G401 (cell line): Measurements from ENCODE around the gene MAPK4. TPM values are rescaled to one million over a fixed set of nuclear protein-coding genes. Genes with fewer than 3 reads are reported as not detected.

Source experiments
- DNase-seq: peaks from one replicate; pipeline ENCODE4 v3.0.0-alpha.2; 2015; ENCODE audit warnings: low spot score
- in situ Hi-C: cut with HindIII; loops from 2 replicates; pipeline ENCODE4 v1.10.0; 2016; ENCODE audit warnings: low sequenced_read_pairs, mixed read lengths
- total RNA-seq: library from RNA; depleted of rRNA; stranded (reverse); fragments of >200 nt; shearing (Covaris generic); gene quantifications from 2 replicates; pipeline ENCODE4 v1.2.3, GENCODE V29; 2014

MAPK4 gene
- total RNA-seq, 1 experiment from 2014 or later, result not detected

DNA sequence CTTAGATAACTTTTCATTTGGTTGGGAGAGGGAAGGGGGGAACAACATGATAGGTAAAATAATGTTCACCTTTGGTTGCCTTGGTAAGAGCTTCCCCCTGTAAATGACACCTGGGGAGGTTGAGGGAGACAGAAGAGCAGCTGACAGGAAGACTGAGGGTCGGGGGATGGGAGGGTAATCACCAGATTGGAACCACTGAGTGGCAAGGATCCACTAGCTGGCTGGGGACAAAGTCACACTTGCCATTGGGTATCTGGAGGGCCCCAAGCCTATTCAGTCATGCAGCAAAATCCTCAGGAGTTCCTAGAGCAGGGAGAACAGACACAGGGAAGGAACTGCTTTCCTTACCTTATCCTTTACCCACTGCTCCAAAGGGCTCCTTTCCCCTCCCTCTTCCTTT is 84.3 kb downstream of the MAPK4 start:
- no peak for DNase-seq
- in situ Hi-C loops, result no loop called here

DNA sequence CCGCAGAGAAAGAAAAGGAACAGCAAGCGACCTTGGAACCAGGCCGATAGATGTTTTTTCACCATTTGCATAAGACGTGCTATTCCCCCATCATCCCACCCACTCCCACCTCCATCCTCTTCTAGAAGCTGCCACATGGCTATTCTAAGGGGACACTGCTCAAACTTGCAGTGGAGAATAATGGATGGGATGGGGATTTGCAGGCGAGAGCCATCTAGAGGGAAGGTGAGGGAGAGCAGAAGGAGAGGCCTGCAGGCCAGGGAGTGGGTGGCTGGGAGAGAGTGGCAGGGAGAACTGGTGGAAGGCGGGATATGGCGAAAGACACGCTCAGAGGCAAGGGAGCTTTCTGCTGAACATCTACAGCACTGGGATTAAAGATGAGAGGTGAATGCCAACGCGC is 84.9 kb downstream of the MAPK4 start:
- in situ Hi-C loops, result no loop called here
- DNase-seq, result peak; percentile 38

DNA sequence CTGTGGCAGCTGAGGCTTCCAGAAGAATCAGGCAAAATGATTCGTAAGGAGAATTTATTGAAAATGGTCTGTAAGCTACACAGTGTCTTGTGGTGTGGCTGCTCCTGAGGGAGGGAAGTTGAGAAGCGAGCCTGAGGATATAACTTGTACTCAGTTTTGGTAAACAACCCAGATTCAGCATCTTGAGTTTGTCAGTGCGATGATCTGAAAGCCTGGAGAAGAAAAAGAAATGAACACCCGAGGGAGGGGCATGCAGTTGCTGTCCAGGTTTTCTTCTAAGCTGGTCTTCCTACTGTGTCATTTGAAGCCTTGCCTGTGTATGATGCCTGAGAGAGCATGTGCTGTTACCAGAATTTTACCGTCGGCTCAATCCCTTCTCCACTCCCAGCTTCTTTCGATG is 87.3 kb downstream of the MAPK4 start:
- in situ Hi-C loops, result no loop called here
- DNase-seq, result no peak

DNA sequence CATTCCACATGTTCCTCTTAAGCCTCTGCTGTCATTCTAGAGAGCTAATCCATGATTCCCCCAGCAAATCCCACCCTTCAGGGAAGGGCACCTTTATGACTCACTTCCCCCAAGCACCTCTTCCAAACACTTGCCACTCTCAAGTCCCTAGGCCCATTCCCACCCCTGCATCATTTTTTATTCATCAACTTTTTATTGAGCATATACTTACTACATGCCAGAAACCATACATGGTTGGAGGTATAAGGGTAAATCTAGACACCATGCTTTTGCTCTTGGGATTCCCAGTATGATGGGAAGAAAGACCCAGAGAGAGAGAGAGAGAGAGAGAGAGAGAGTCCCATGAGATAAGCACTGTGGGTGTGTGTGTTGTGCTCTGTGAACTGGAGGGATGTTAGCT is 87.9 kb downstream of the MAPK4 start:
- in situ Hi-C loops, result no loop called here
- no peak for DNase-seq

DNA sequence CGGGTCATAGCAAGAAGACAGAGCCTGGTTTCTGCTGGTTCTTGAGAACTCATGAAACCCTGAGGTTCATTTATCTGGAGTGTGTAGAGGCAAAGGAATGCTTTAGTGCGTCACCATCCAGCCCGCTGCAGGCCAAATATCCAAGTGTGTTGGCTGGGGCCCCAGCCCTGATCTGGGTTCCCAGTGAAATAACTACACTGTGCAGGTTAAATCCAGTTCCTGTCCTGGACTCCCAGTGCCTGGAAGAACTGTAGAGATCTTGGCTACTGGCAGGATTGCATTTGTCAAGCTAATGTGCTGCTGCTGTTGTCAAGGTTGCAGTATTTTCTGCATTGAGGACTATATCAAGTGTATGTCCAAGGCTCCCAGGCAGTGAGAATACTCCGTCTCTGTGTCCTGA is 89.9 kb downstream of the MAPK4 start:
- in situ Hi-C loops, result no loop called here
- DNase-seq, result peak; percentile 86

DNA sequence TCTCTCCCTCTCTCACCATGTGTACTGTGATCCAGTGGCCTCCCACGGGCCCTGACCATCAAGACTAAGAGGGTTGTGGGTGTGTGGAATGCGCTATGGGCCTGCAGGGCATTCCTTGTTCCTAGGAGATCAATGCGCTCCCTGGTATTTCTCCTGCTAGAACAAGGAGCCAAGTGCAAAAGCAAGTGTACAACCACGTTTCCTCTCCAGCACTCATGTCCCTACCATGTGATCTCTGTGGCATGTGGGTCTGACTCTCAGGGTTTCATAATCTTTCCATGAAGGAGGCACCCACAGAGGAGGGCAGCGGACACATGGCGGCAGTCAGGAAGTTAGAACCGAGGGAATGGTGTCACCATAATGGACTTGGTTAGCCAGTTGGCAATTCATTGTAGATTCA is 91.4 kb downstream of the MAPK4 start:
- no peak for DNase-seq
- in situ Hi-C loops, result no loop called here

DNA sequence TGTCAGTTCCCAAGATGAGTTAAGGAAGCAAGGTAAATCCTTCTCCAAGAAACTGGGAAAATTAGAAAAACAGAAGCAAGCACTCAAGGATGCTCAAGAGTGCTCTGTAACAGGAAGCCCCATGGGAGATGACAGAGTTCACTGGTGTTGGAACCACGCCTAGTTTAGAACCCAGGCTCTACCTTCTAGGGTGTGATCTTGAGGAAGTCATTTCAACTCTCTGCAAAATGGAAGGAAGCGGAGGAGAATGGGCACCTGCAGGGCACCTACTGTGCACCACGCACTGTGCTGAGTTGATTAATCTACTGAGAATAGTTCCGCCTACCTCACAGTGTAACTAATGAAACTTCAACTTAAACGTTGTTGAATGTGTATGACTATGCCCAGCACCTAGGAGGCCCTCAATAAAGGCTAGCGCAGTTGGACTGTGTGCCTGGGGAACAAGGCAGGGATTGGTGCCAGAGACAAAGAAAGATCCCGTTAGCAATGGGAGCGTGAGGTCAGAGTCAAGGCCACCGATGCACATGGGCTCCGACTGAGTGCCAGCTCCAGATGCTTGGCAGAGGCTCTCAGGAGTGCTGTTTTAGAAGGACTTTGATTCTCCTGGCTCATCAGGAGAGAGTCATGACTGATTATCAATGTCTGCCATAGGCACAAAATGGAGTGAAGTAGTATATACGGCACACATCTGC is 93.7 kb downstream of the MAPK4 start:
- in situ Hi-C loops, result no loop called here
- DNase-seq, result no peak

DNA sequence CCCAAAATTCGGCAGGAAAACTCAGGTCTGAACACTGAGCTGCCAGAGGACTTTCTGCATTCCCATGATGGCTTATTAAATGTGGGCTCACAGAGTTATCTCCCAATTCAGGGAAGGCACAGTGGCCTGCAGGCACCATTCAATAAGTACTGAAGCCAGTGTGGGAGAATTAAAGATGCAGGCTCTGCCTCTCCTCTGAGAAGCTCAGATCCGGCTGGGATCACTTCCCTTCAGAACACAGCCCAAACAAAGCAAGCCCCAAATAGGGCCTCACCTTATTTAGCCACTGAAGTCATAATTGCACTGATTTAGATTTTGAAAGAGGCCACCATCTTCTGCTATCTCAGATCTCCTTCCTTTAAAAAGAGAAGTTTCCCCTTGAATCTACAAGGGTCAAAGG is 94.3 kb downstream of the MAPK4 start:
- in situ Hi-C loops, result no loop called here
- peak; percentile 51 for DNase-seq

DNA sequence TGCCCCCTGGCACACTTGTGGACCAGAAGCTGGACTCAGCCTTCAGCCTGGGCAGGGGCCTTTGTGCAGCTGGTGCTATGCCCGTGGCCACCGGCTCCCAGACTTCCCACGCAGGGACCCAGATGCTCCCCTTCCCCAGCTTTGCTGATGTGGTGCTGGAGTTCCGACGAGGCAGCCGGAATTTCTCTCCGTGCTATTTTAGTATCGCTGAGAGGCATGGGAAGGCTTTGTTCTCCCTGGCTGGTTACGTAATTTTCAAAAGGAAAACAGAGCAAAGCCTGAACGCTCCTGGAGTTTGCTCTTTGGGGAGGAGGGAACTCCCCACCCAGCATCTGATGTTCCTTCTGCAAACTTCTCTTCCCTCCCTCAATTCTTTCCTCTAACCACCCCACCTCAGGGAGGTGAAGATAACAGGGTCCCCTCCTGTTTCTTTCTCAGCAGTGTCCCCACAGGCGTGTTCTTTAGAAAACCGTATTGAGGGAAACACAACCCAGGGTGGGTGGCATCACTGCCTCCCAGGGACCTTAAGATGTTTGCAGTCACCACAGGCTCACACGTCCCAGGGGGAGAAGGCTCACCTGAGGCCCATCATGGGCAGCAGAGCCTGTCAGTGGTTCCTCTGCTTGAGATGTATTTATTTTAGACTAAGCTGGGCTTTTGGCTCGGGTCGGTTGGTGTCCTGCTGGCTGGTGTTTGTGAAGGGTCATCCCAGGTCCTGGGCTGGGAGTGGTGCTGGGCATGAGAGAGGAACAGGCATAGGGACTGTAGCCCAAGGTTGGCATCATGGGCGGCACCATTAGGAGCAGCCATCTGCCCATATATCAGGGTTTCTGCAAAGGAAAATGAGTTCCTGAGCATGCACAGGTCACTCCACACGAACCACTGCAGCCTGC is 95.0 kb downstream of the MAPK4 start:
- in situ Hi-C loops, result no loop called here
- DNase-seq, result peak; percentile 99

DNA sequence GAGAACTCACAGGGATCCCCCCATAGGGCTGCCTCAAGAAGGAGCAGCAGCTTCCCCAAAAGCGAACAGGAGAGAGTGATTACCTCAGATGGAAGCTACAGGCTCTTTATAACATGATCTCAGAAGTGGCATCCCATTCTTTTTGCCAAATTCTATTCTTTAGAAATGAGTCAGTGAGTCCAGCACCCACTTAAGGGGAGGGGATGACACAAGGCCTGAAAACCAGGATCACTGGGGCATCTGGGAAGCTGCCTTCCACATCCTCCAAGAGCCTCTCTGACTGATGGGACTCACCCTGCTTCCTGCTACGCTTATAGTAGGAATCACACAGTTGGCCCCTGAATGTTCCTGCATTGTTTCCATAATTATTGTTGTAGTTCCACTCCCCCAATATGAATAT is 96.5 kb downstream of the MAPK4 start:
- in situ Hi-C loops, result no loop called here
- no peak for DNase-seq

DNA sequence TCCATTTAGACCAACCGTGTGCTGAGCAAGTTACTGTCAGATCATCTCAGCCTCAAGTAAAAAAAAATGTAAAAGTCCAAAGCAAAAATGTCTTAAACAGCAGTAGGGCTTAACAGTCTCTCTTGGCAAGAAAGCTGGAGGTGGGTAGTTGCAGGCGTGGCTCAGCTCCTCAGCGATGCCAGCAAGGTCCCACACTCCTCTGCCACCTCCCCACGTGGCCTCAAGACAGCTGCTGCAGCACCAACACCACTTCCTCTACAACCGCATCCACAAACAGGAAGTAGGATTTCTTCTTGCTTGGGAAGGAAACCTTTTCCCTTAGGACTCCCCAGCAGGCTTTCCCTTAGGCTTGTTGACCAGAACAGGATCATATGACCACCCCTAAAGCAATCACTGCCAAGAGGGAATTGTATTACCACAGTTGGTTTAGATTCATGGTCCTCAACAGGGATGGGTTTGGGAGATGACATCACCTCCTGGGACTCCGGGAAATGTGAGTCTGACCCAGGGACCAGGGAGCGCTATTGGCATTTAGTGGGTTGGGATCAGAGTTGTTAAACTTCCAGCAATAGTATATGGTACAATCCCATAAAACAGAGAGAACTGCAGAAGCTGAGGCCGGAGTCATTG is 97.1 kb downstream of the MAPK4 start:
- in situ Hi-C loops, result no loop called here
- no peak for DNase-seq

DNA sequence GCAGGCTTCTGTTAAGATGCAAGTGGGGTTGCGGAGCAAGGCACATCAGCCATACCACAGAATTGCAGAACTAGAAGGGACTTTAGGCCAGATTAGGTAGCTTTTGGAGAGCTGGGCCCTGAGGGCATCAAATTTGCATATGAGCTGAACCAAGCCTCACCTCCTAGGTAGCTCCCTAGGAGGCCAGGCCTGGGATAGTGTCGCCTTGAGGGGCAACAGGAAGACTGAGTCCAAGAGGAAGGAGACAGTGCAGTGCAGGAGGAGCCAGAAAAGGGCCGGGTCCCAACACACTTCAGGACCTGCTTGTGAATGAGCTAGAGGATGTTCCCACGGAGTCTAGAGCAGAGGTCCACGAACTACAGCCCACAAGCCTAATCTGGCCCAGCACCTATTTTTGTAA is 98.7 kb downstream of the MAPK4 start:
- in situ Hi-C loops, result no loop called here
- DNase-seq, result no peak

DNA sequence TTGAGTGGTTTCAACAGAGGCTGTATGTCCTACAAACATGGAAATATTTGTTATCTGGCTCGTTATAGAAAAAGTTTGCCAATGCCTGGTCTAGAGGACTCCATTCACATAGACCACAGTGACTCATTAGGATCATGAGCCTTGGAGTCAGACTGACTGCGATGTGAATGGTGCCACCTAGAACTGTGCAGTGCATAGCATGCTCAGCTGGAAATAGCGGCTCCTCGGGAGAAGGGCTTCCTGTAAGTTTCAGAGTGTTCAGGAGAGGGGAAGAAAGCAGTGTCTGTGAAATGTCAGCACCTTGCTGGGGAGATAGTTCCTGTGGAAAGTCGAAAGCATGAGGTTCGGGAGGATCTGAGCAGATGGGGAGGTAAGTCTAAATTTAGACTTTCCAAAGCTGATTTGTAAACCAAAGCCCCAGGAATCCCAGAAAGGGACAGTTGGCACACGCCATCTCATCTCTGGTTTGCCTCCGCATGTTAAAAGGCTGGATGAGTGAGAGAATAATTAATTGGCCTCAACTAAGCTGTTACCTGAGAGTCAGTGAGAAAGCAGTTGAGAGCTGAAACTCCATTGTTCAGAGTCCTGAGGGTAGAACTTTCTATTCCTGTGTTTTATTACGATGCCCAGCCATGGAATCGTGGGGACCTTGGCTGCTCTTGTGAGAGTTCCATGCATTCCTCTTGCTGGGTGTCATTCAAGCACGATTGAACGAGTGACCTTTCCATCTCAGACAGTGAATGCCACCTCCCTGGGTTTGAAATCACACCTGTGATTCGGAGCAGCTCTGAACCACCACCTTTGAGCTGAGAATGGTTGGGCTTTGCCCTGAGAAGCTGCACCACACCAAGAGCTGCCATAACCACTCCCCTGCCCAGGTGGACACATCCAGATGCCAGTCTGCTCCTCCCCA is 99.5 kb downstream of the MAPK4 start:
- DNase-seq, result peak; percentile 95
- in situ Hi-C loops, result no loop called here

DNA sequence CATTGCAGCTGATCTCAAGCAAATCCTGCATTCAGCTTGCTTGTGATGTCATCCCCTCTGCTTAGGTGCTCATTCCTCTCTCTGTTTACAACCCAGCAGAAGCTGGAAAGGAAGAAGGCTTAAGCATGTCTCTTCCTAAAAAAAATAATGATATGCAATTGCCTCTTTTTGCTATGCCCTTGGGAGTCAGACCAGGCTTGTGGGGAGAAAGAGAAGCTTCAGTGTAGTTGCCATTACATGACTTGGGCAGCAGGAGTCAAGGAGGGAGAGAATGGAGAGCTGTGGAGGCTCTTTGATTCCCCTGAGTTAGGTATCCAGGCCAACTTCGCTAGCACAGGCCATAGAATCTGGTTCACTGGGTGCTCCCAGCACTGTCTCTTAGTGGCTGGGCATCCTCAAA is 101.1 kb downstream of the MAPK4 start:
- in situ Hi-C loops, result no loop called here
- no peak for DNase-seq

DNA sequence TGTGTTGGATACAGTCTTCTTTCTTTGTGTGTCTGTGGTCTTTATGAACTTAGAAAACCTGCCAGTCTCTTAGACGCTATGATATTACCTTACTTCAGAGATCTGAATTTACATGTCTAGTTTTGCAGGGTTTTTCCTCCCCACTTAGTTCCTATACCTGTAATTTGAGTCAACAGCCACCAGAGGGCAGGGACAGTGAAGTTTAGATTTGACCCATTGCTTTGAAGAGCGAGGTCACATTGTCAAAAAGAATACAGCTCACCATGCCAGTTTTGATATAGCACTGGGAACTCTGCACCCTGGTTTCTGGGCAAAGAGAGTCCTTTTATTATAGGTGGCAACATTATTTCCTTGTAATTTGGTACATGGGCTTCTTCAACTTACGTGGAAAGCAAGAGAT is 102.3 kb downstream of the MAPK4 start:
- no peak for DNase-seq
- in situ Hi-C loops, result no loop called here

DNA sequence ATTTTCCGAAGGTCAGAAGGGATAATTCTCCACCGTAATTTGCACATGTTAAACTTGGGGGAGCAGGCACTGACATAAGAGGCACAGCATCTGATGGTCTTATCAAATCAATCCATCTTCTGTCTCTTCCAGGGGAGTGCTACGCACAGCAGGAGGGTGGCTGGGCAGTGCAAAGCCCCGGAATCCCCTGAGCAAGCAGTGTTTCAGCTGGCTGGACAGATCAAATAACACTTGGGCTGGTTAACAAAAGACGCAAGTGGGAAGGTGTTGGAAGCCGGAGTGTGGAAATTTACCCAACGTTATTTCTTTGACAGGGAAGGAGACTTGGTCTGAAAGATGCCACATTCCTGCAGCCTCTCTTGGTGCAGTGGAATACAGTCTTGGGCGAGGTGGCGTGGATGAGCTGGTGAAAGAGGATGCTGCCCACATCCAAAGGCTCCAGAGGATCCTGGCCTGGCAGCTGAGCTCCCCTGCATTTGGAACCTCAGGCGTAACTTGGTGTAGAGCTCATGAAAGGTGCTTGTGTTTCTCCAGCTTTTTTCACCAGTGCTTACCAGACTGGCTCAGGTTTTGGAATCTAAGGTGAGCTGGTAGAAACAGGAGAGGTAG is 103.0 kb downstream of the MAPK4 start:
- in situ Hi-C loops, result no loop called here
- DNase-seq, result no peak

DNA sequence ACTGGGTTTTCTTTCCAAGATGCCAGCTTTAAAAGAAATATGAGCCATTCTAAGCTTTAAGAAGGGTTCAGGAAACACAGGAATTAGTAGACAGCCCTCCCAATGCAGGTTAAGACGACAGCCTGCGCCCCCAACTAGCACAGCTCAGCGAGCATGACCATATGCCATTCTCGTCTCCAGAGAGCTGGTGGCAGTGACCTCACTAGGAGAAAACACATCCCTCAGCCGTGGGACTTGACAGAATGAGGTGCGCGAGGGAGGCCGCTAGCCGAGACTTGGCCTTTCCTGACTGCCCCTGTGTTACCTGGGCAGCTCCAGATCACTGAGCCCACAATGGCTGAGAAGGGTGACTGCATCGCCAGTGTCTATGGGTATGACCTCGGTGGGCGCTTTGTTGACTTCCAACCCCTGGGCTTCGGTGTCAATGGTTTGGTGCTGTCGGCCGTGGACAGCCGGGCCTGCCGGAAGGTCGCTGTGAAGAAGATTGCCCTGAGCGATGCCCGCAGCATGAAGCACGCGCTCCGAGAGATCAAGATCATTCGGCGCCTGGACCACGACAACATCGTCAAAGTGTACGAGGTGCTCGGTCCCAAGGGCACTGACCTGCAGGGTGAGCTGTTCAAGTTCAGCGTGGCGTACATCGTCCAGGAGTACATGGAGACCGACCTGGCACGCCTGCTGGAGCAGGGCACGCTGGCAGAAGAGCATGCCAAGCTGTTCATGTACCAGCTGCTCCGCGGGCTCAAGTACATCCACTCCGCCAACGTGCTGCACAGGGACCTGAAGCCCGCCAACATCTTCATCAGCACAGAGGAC is 103.9 kb downstream of the MAPK4 start:
- in situ Hi-C loops, result no loop called here
- DNase-seq, result peak; percentile 89

DNA sequence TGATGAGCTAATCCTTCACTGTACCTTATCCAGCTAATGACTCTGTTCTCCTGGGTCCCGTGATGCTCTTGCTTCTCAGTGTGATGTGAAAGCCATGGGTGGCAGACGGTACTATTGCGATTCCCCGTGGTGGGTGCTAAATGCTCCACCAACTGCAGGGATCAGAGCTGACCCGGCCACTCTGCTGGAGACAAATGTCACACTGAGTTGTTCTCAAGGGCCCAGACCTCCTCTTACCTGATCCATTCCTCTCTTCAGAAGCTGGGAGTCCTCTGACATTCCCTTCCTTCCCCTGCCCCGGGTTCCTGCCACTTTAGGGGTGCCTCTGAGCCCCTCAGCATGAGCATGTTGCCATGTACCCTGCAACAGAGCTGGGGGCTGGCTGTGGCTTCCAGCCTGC is 105.1 kb downstream of the MAPK4 start:
- no peak for DNase-seq
- in situ Hi-C loops, result no loop called here
